Kidney epithelial cell (primary cell): Measurements from ENCODE around the gene AKAP13. TPM values are rescaled to one million over a fixed set of nuclear protein-coding genes. Genes with fewer than 3 reads are reported as not detected.
"Not testable (repeated sequence)": the region's sequence is repeated elsewhere in the genome, so short reads cannot be mapped to it uniquely, and the experiment has no call there.

Source experiments
- DNase-seq: peaks from one replicate; pipeline ENCODE4 v3.0.0-alpha.2; 2010; ENCODE audit warnings: low read depth
- H3K27me3 ChIP-seq: 2 replicates; pipeline ENCODE4 v1.6.0; 2011; ENCODE audit warnings: low read length; ENCODE audit not compliant: control insufficient read depth, insufficient read depth
- H3K36me3 ChIP-seq: 2 replicates; pipeline ENCODE4 v1.5.1; 2011; ENCODE audit warnings: low read length; ENCODE audit not compliant: control insufficient read depth, insufficient read depth
- H3K4me3 ChIP-seq: 2 replicates; pipeline ENCODE4 v1.5.1; 2011; ENCODE audit warnings: low read depth, mild to moderate bottlenecking, control low read depth, low read length
- CTCF ChIP-seq: IDR thresholded peaks from 2 replicates; pipeline ENCODE4 v1.5.1; 2011; ENCODE audit warnings: mild to moderate bottlenecking, moderate library complexity, low read length, control low read depth, inconsistent platforms; ENCODE audit not compliant: insufficient read depth, poor library complexity, severe bottlenecking
- total RNA-seq: library from RNA; depleted of rRNA; stranded (reverse); fragments of >200 nt; gene quantifications from 2 replicates; pipeline ENCODE4 v1.2.3, GENCODE V29; 2015

AKAP13 gene
- total RNA-seq, 1 donor from 2014 or later: 54.0 TPM

- peaks cover 6% of the 10 kb centered on the region for H3K36me3 ChIP-seq
- no peak for TF ChIP-seq CTCF
- H3K27me3 ChIP-seq: no peaks in the 10 kb centered on the region
- DNase-seq: no peak
- no peak overlapping the region for H3K4me3 ChIP-seq
These were observed 200.5 kb downstream of the AKAP13 start for GRCh38 chr15:85580879-85581278.

GRCh38 chr15:85581495-85581894 lies 201.1 kb downstream of the AKAP13 start:
- H3K36me3 ChIP-seq: peaks cover 6% of the 10 kb centered on the region
- no peak overlapping the region for H3K4me3 ChIP-seq
- no peaks in the 10 kb centered on the region for H3K27me3 ChIP-seq
- DNase-seq: no peak
- TF ChIP-seq CTCF: no peak

GRCh38 chr15:85582131-85583079 lies 202.0 kb downstream of the AKAP13 start:
- H3K36me3 ChIP-seq: peaks cover 6% of the 10 kb centered on the region
- no peak for DNase-seq
- no peaks in the 10 kb centered on the region for H3K27me3 ChIP-seq
- no peak overlapping the region for H3K4me3 ChIP-seq
- no peak for TF ChIP-seq CTCF

- no peak for DNase-seq
- H3K27me3 ChIP-seq: no peaks in the 10 kb centered on the region
- peaks cover 6% of the 10 kb centered on the region for H3K36me3 ChIP-seq
- TF ChIP-seq CTCF: no peak
- H3K4me3 ChIP-seq: no peak overlapping the region
These were observed 203.0 kb downstream of the AKAP13 start for GRCh38 chr15:85583442-85583841.

- DNase-seq: no peak
- Histone ChIP-seq H3K27me3 (no peaks in the 10 kb centered on the region), H3K4me3 (no peak overlapping the region), H3K36me3 (peaks cover 6% of the 10 kb centered on the region)
- no peak for TF ChIP-seq CTCF
These were observed 203.6 kb downstream of the AKAP13 start for GRCh38 chr15:85583923-85584390.

GRCh38 chr15:85584872-85585271 lies 204.5 kb downstream of the AKAP13 start:
- no peak for TF ChIP-seq CTCF
- Histone ChIP-seq H3K4me3 (no peak overlapping the region), H3K36me3 (peaks cover 2% of the 10 kb centered on the region), H3K27me3 (no peaks in the 10 kb centered on the region)
- DNase-seq: no peak

- H3K36me3 ChIP-seq, H3K27me3 ChIP-seq, DNase-seq, H3K4me3 ChIP-seq: not testable (repeated sequence)
These were observed 205.8 kb downstream of the AKAP13 start for GRCh38 chr15:85586196-85586595.
